DLD1 (cell line): ENCODE measurements around the gene MAGEF1.

Experiments used
- in situ Hi-C: cut with HindIII; loops from 2 replicates; pipeline ENCODE4 v1.10.0; 2017; ENCODE audit warnings: low sequenced_read_pairs

Gene MAGEF1, protein sequence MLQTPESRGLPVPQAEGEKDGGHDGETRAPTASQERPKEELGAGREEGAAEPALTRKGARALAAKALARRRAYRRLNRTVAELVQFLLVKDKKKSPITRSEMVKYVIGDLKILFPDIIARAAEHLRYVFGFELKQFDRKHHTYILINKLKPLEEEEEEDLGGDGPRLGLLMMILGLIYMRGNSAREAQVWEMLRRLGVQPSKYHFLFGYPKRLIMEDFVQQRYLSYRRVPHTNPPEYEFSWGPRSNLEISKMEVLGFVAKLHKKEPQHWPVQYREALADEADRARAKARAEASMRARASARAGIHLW

DNA sequence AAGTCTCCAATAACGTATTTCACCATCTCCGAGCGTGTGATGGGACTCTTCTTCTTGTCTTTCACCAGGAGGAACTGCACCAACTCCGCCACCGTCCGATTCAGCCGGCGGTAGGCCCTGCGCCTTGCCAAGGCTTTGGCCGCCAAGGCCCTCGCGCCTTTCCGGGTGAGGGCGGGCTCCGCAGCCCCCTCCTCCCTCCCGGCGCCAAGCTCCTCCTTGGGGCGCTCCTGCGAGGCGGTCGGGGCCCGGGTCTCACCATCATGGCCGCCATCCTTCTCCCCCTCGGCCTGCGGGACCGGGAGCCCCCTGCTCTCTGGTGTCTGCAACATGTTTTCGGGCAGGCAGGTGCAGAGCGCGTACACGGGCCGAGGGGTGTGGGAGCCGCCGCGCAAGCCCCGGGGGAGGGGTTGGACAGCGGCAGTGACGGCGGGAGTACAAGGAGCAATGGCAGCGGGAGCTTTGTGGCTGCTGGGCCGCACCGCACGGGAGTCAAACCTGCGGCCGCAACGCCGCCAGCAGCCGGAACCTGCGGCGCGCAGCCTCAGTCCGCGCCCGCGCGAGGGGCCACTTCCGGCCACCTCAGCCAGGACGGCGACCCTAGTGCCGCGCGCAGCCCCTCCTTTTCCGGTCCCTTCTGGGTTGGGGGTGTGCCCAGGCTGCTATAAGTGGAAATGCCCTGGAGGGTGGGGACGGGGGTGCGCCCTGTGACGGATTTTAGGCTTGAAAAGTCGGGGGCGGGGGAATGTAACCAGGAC, at the start of gene MAGEF1:
MAGEF1 (minus strand) TSS at position 572 of the 755 bp plus-strand sequence; CDS start at position 329, 243 bp downstream.
- in situ Hi-C loops: no loop called here

DNA sequence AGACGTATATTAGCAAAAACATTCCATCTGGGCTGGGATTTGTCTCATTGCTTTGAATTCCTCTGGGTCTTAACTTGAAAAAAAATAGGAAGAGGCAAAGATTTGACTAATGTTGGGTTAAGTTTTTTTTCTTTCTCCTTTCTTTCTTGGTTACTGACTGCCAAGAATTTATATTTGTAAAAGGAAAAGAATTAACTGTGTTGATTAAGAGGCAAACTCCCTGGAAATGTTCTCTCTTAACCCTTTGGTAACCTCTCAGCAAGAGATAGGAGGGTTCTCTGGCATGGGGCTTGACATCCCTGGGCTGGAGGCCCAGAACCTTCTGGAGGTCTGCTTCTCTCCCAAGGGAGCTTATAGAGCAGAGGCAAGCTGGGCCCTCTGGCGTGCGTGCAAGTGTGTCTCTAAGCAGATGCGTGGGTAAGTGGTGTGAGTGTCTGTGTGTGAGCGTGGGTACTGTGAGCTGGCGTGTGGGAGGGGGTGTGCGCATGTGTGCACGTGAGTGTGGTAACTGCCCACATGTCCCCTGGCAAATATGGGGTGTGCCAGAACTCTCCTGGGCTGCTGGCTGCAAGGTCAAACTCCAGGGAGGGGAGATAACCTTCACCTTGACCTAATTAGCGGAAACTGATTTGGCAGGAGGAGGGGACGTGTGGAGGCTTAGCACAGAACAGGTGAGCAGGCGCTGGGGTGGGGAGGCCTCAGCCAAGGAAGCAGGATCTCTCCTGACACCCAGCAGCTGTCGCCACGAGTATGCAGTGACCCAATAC, 49.4 kb upstream of the MAGEF1 start:
- in situ Hi-C loops: loop anchor here (10.0 kb wide), 2 partner anchors 66 to 166 kb away; no protein-coding TSS in a partner anchor

DNA sequence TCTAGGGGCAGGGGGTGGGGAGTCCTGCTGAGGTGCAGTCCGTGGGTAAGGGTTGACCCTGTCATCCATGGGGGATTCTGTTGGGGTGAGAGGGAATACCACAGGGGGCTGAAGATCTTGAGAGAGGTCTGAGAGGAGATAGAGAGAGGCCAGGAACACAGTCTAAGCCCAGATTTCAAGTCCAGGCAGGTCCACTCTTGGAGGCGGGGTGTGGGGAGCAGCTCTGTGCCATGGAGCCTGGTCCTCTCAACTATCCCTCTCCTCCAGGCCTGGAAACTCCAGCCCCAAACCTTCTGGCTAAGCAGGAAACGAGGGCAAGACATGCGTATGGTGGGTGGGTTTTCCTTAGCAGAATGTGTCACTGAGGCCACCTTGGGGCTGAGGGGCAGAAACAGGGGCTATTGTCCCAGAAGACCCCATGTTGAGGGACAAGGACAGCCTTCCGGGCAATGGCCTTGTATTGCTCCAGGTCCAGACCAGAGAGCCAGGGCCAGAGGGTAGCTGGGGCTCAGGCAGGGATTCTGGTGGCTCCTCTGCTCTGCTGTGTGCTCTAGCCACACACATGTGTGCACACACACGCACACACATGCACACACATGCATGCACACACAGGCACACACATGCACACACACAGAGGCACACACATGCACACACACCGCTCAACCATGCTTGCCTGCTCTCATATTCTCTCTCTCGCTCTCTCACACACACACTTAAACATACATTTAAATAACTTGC, 48.6 kb upstream of the MAGEF1 start:
- in situ Hi-C loops: loop anchor here (10.0 kb wide), 2 partner anchors 66 to 166 kb away; no protein-coding TSS in a partner anchor

DNA sequence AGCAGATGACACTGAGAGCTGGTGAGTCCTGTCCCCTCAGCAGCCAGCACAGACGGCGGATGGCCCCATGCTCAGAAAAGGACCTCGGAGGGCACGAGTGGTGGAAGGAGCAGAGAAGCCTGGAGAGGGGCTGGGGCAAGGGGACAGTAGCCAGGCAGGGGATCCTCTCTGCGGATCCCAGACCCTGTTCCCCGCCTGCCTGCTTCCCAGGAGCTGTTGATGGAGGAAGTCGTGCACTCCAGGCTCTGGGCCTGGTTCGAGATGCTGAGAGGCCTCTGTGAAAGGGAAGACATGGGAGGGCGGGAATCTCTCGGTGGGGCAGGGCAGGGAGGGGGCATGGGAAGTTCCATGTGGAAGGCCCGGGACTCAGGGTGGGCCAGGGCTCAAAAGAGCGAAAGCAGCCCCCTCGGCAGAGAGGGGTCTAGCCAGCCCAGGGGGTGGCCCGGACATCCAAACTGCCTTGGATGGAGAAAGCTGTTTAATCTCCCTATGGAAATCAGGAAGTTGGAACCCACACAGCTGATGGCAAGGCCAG, 47.9 kb upstream of the MAGEF1 start:
- in situ Hi-C loops: loop anchor here (10.0 kb wide), 2 partner anchors 65 to 165 kb away; no protein-coding TSS in a partner anchor

DNA sequence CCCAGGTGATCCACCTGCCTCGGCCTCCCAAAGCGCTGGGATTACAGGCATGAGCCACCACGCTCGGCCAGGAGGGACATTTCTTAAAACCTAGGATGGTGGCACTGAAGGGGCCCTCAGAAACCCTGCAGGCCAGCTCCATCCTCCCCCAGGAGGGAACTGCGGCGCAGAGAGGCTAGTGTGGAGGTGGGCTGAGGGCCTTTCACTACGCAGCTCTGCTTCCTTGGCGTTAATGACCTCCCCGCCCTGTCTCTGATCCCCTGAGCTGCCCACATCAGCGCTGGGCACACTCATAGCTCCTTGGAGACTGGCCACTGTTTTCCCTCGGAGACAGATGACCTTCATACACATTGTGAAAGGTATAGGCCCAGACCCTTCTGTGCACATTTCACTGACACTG, 46.2 kb upstream of the MAGEF1 start:
- in situ Hi-C loops: no loop called here

DNA sequence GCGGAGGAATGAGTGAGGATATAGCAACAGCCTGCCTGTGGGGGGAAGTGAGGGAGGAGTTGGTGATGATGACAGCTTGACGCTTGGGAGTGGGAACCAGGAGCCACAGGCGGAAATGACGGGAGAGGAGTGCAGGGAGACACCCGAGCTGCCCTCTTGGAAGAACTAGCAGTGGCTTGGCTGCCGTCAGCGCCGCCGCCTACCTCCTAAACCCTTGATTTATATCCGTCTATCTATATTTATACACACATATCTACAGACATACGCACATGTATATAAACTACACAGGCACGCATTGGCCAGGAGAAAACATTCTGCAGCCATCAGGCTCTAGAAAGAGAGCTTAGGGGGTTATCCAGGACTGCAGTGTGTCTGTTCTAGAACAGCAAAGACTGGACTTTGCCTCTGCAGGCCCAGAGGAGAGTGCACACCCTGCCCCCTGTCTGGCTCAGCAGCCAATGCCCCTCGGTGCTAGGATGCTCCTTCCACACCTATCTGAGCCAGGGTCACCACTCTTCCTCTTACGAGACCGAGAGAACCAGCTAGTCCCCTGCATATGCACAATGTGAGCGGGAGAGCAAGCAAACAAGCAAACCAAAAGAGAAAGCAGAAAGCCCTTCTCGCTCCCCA, 45.3 kb upstream of the MAGEF1 start:
- in situ Hi-C loops: no loop called here

DNA sequence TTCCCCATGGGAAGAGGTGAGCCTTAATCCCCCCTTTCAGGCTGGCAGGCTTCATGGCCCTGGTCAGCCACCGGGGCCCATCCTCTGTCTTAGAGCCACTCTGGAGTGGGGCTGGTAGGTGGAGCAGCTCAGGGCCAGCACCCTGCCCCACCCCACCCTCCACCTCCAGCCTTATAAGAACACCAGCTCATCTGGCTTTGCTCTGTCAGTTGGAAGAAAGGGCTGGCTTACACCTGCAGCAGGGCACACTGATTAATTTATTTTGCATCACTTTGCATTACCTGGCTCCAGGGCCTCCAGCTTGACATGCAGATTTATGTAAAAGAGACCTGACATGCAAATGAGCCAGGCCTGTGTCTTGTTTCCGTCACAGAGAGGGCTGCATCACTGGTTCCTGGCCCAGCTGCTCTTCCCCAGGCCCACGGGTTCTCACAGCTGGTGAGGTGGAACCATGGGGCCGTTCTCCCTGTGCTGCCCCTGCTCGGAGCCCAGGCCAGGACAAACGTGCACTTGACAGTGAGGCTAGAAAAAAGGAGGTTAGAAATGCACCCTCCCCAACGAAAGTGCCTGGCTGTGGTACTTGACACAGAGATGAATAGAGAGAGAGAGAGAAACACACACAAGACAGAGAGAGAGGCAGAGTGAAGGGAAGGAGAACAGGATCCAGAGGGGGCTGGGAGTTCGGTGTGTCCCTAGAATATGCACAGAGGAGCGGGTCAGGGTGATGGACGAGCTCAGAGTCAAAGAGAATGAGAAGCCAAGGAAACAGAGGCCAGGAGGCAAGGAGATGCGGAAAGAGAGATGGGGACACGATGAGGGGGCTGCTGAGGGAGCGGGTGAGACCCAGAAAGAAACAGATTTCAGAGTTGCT, 44.5 kb upstream of the MAGEF1 start:
- in situ Hi-C loops: no loop called here

DNA sequence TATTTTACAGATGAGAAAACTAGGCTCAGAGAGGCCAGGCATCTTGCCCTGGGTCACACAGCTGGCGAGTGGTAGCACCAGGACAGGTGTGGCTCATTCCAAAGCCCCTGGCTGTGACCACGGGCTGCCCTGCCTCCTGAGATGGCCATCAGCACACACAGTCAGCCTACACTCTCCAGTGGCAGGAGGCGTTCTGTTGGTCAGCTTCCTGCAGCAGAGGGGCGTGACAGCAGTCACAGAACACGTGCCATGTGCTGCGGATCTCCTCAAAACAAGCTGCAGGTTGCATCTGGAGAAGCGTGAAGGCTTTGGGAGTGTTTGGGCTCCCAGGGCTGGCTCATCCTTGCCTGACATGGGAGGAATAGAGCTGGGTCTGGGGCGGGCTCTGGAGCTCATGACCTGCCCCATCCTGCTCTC, 43.5 kb upstream of the MAGEF1 start:
- in situ Hi-C loops: no loop called here

DNA sequence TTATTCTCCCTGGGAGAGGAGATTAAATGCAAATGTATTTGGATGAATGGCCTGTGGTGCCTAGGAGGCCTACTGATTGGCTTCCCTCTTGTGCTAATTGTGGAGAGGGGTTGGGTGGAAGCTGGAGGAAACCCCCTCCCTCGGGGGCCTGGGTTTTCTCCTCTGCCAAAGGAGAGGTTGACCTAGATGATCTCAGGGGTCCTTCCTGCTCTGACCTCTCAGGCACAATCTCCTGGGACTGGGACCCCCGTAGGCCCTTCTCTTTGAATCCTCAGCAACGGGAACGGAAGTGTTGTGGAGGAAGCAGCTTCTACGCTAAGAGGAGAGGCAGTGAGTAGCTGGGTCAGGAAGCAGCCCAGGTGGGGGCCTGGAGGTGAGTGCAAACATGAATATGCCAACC, 40.5 kb upstream of the MAGEF1 start:
- in situ Hi-C loops: no loop called here

DNA sequence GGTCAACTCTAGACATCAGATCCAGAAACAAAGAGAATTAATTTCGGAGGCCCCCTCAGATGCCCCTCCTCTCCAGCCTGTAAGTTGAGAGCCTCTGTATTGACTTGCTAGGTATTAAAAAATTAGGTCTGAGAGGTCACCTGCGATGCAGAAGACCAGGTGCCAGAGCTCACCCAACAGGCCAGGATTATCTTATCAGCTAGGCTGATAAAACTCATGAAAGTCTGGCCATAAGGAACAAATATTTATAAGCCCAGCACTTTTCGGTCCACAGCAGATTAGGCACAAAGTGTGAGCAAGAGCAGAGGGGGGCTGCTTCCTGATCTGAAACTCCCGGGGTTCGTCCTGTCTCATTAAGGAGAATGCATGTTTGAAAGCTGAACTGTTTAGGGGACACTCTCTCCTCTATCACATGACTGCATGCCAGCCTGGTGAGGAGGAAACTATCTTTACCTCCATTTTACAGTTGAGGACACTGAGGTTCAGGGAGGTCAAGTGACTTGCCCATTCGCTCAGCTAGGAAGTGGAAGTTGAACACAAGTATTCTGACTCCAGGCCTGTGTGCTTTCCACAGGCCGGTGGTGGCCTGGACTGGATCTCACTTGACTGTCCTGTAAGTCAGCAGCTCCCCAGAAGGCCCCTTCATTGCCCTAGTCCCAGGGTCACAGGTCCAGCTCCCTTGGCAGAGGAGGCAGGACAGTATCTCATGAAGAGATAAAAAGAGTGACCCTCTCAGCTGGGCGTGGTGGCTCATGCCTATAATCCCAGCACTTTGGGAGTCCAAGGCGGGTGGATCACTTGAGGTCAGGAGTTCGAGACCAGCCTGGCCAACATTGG, 39.6 kb upstream of the MAGEF1 start:
- in situ Hi-C loops: no loop called here

DNA sequence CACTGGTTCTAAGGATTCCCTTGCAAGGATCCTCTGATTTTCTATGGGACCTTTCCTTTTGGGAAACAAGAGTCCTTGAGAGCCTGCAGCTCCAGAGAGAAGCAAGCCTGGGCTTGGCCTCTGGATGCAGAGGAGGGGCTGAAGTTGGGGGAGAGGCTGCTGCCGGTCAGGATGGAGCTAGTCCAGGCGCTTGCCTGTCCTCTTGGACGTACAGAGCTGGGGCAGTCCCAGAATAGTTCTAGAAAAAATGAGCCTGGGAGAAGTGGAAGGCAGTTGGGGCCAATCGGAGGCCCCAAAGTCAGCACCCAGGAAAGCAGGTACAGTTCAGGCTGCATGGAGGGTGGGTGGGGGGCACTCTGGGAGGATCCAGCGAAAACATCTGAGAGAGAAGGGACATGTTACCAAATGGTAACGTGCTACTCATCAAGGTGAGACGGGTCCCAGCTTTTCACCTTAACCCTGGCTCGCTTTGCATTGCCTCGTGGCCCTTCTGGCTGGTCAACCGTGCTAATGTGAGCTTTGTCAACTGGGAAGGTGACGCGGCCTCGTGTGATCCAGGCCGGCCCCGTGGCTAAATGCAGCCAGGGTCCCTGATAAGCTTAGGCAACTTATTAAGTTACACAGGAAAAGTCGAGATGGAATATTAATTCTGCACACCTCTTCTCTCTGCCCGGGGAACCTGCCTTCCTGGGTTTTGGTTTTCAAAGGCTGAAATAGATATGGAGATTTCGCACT, 38.7 kb upstream of the MAGEF1 start:
- in situ Hi-C loops: no loop called here

DNA sequence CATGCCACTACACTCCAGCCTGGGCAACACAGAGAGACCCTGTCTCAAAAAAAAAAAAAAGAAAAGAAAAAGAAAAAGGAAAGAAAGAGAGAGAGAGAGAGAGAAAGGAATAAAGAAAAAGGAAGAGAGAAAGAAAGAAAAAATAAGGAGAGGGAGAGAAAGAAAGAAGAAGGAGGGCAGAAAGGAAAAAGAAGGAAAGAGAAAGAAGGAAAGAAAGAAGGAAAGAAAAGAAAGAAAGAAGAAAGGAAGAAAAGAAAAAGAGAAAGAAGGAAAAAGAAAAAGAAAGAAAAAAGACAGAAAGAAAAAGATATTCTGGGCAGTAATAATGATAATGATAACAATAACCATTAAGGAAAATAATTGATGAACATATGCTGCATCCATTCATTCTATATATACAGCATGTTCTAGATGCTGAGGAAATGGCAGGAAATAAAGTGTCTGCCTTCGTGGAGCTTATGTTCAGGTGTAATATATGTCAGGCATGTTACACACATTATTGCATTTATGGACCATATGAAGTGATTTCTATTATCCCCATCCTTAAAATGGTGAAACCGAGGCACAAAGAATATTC, 37.4 kb upstream of the MAGEF1 start:
- in situ Hi-C loops: no loop called here

DNA sequence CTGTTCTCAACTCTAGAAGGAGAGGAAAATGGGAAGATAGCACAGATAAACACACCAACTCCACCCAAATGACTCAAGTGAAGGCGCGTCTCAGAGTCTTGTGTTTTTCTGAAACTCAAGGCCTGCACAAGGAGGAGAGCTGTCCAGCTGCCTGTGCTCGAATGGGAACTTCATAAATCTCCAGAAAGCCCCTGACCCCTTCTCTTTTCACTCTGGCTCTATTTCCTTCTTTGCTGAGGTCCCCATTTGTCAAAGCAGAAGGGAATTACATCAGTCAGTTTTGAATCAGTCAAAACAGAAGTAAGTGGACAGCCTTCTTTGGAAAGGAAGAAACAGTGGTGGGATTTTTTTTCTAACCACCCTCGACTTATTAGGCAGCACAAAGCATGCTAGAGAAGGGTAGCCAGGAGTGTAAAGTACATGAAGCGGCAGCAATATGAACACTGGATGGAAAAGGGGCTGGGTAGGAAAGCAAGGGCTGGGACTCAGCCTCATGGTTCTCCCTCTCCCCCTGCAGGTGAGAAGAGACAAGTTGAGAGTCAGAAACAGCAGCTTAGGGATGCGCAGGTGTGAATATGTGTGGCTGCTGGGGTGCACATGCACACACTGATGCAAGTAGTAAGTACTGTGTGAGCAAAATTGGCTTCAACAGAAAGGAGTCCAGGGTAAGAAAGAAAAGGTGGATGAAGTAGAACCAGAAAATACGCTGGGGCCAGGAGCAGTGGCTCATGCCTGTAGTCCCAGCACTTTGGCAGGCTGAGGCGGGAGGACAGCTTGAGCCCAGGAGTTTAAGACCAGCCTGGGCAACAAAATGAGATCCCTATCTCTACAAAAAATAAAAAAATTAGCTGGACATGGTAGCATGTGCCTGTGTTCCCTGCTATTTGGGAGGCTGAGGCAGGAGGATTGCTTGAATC, 36.6 kb upstream of the MAGEF1 start:
- in situ Hi-C loops: no loop called here

DNA sequence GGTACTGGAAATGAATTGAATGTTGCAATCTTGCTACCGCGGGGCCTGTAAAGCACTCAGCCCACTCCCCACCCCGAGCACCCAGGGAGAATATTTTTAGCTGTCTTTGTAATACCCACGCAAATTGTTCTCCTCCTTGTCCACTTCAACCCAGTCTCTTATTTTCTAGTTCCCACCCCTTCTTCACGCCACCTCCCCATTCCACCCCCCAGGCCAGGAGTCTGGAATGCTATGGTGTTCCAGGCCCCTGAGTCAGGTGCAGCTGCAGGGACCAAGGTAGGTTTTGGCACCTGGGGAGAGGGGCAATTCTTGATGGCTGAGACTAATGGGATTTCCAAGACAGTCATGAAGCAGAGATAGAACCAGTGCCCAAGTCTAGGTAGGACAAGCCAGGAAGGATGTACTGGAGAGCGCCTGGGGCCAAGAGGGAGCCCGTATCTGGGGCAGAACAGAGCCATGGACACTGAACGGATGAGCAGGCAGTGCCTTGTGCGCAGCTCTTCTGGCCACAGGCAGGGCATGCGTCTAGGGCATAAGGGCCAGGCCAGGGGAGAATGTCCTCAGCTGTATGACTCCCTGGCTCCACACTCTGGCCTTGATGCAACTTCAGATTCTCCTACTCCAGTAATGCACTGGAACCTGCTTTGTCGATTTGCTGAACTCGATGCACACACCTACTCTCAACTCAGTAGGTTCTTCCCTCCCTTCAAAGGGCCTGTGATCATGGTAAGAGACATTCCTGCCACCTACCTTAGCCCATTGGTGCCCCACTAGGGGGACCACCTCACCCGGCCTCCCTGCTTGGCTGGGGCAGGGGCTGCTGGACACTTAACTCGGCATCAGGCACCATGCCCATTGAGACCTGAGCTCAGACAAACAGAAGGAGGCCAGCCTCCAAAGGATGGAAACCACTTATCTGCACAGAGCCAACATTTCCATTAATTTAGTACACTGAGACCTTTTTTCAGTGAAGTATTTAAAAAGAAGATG, 34.6 kb upstream of the MAGEF1 start:
- in situ Hi-C loops: no loop called here

DNA sequence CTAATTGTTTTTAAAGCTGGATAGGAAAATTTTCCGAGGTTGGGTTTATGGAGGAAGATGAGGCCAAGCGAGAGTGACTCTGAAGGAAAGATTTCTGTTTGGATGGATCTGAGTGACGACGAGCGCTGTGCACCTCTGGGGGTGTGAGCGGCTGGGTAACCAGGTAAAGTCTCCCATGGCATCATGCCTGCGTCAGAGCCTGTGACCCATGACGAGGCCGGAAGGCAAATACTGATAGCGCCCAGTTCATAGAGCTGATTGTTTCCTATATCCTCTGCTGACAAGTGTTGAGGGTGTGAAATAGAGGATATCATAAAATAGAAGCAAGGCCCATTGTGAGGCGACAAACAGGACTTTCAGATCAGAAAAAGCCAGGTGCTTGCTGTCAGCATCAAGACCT, 33.7 kb upstream of the MAGEF1 start:
- in situ Hi-C loops: no loop called here
